NCI-H146 treated with DMSO at 0.1 percent for 48 hours (cell line): Measurements from ENCODE around the gene COIL.
A peak's percentile ranks its signal among the peaks of the same experiment; 100 is the strongest.
"Not testable (repeated sequence)": the region's sequence is repeated elsewhere in the genome, so short reads cannot be mapped to it uniquely, and the experiment has no call there.

ENCODE experiments used
- DNase-seq: peaks from one replicate; lab custom pipeline; 2025; ENCODE audit not compliant: unreplicated experiment; lab: John Stamatoyannopoulos, UW

COIL gene

GRCh38 chr17:56960596-56961538 lies at the start of gene COIL:
COIL (minus strand) TSS chr17:56961050; CDS start chr17:56961019, 31 bp downstream.
- peak; percentile 89 for DNase-seq

- DNase-seq: no peak
Measured at GRCh38 chr17:57010487-57010886, 49.6 kb upstream of the COIL start.

GRCh38 chr17:57009737-57010445 lies 49.0 kb upstream of the COIL start:
- peak; percentile 21 for DNase-seq

GRCh38 chr17:57008958-57009357 lies 48.1 kb upstream of the COIL start:
- no peak for DNase-seq

GRCh38 chr17:57006040-57006439 lies 45.2 kb upstream of the COIL start:
- no peak for DNase-seq

GRCh38 chr17:57004944-57005579 lies 44.2 kb upstream of the COIL start:
- DNase-seq: no peak

GRCh38 chr17:57002904-57003303 lies 42.1 kb upstream of the COIL start:
- DNase-seq: no peak

- DNase-seq: no peak
Measured at GRCh38 chr17:57001541-57001940, 40.7 kb upstream of the COIL start.

- DNase-seq: no peak
Measured at GRCh38 chr17:56997313-56997712, 36.5 kb upstream of the COIL start.

- no peak for DNase-seq
Measured at GRCh38 chr17:56995766-56996165, 34.9 kb upstream of the COIL start.

- DNase-seq: no peak
Measured at GRCh38 chr17:56994009-56994792, 33.4 kb upstream of the COIL start.

GRCh38 chr17:56992364-56992763 lies 31.5 kb upstream of the COIL start:
- no peak for DNase-seq

GRCh38 chr17:56988901-56989572 lies 28.2 kb upstream of the COIL start:
- DNase-seq: no peak

- DNase-seq: no peak
Measured at GRCh38 chr17:56987283-56987834, 26.5 kb upstream of the COIL start.

- no peak for DNase-seq
Measured at GRCh38 chr17:56985371-56986162, 24.7 kb upstream of the COIL start.

GRCh38 chr17:56983366-56983765 lies 22.5 kb upstream of the COIL start:
- DNase-seq: no peak

GRCh38 chr17:56982312-56982711 lies 21.5 kb upstream of the COIL start:
- no peak for DNase-seq

- not testable (repeated sequence) for DNase-seq
Measured at GRCh38 chr17:56980526-56980925, 19.7 kb upstream of the COIL start.

- DNase-seq: no peak
Measured at GRCh38 chr17:56979091-56979480, 18.2 kb upstream of the COIL start.
